GM21423 (cell line): ENCODE measurements around the gene EPO.
"Not testable (repeated sequence)": the region's sequence is repeated elsewhere in the genome, so short reads cannot be mapped to it uniquely, and the experiment has no call there.

Source experiments
- ATAC-seq: cut with Tn5 transposase; IDR thresholded peaks from one replicate; pipeline ENCODE4 v1.9.1; 2021; ENCODE audit warnings: mild to moderate bottlenecking, moderate library complexity; ENCODE audit not compliant: unreplicated experiment

EPO gene

DNA sequence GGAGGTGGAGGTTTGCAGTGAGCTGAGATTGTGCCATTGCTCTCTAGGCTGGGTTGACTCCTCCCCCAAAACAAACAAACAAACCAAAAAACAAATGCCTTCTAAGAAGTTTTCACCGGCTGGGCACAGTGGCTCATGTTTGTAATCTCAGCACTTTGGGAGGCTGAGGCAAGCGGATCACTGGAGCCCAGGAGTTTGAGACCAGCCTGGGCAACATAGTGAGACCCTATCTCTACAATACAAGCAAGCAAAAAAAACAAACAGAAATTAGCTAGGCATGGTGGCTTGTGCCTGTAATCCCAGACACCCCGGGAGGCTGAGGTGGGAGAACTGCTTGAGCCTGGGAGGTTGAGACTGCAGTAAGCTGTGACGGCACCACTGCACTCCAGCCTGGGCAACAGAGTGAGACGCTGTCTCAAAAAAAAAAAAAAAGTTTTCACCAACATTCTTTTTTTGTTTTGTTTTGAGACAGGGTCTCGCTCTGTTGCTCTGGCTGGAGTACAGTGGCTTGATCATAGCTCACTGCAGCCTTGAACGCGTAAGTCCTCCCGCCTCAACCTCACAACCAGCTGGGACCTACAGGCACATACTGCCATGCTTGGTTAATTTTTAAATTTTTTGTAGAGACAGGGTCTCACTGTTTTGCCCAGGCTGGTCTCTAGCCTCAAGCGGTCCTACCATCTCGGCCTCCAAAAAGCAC is 11.8 kb downstream of the EPO start:
- ATAC-seq, result no peak

DNA sequence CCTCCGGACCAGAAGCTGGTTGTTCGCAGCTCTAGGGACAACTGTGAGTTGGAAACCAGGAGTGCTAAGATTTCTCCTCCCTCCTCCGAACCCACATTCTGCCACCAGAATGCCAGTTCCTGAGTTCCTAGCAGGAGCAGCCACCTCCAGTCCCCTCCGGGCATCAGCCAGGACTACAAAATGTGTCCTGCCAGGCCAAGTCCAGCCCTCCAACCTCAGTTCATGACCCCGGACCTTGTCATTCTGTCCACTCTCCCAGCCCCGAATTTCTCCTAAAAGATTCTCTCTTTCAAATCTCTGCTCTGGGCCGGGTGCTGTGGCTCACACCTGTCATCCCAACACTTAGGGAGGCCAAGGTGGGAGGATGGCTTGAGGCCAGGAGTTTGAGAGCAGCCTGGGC is 15.5 kb downstream of the EPO start:
- no peak for ATAC-seq

DNA sequence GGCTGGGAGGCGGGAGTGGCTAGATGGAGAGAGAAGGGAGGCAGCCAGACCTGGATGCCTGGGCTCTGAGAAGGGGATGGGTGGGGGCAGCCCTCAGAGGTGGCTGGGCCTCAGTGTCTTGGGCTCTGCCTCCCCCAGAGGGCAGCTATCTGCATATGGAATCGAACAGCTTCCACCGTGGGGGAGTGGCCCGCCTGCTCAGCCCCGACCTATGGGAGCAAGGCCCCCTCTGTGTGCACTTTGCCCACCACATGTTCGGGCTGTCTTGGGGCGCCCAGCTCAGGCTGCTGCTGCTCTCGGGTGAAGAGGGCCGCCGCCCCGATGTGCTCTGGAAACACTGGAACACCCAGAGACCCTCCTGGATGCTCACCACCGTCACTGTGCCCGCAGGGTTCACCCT is 16.4 kb downstream of the EPO start:
- ATAC-seq, result no peak

DNA sequence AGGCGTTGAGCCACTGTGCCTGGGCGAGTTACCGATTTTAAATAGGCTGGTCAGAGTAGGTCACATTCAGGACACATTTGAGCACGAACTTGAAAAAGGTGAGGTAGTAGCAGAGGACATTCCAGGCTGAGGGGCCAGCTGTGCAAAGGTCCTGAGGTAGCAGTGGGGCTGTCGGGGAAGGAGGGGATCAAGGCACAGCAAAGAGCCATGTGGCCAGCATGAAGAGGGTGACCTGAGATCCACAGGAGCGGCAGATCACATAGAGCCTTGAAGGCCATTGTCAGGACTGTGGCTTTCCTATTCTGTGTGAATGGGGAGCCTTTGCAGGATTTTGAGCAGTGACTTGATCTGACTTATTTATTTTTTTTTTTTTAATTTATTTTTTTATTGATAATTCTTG is 19.7 kb downstream of the EPO start:
- no peak for ATAC-seq

DNA sequence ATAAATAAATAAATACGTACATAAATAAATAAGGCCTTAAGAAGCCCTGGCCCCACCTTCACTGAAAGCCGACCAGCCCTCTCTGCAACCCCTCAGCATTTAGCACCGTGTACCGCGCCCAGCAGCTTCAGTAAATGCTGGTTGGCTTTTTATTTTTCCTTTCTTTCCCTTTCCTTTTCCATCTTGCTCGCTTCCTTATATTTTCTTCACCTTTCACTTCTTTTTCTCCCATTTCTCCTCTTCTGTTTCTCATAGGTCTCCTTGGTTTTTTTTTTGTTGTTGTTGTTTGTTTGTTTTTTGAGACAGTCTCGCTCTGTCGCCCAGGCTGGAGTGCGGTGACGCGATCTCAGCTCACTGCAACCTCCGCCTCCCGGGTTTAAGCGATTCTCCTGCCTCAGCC is 24.3 kb downstream of the EPO start:
- no peak for ATAC-seq

DNA sequence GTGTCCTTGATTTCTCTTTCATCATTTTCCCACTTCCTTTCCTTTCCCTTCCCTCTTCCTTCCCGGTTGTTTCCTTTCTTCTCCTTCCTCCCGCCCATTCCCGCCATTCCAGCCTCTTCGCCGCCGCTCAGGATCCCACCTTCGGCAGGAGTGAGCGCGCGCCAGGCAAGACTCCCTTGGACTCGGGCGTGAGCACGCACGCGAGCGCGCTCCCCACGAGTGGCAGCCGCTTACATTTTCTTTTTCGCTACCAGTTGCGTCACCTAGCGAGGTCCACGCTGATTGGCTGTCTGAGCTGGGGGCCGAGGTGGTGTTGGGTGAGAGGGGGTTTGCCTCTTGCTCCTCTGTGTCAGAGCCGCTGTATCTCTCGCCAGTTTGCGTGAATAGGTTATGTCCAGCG is 24.9 kb downstream of the EPO start:
- no peak for ATAC-seq

DNA sequence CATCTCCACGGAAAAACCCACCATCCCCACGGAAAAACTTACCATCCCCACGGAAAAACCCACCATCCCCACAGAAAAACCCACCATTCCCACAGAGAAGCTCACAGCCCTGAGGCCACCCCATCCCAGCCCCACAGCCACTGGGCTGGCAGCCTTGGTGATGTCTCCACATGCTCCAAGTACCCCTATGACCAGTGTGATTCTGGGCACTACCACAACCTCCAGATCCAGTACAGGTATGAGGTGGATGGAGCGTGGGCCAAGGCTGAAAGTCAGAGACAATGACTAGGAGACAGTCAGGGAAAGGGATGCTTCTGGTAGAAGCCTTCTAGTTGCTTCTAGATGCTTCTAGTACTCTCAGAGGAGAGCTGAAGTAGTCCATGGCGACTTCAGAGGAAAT is 32.7 kb downstream of the EPO start:
- no peak for ATAC-seq

DNA sequence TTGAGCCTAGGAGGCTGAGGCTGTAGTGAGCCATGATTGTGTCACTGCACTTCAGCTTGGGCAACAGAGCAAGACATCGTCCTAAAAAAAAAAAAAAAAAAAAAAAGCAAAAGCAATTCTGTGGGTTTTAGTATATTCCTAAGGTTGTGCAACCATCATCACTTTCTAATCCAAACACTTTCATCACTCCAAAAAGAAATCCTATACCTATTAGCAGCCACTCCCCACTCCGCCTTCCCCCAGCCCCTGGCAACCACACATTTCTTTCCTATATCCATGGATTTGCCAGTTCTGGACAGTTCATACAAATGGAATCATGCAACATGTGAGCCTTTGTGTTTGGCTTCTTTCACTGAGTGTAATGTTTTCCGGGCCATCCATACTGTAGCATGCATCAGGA is 33.5 kb downstream of the EPO start:
- ATAC-seq, result no peak

DNA sequence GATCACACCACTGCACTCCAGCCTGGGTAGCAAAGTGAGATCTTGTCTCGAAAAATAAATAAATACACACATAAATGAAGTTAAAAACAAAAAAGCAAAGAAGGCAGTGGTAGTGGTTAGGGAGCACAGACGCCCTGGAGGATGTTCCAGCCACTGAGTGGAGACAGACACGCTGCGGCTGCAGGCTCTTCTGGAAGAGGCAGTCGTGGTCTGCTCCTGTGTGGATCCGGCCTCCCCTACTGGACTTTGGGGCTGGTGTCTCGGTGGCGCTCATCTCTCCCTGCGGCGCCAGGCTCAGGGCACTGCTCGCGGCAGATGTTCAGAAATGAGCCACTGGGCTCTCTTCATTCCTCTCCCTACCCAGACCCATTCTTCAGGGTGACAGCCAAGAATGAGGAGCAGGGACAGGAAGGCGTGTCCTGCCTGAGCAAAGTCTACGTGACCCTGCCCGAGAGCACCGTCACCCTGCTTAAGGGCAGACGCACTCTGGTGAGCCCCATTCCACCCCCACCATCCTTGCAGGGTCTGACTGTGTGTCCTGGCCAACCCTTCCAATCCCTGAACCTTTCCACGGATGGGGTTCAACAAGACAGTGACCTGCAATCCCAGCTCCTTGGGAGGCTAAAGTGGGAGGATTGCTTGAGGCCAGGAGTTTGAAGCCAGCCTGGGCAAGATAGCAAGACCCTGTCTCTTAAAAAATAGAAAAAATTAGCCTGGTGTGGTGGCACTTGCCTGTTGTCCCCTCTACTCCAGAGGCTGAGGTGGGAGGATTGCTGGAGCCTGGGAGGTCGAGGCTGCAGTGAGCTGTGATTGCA is 39.3 kb downstream of the EPO start:
- no peak for ATAC-seq

DNA sequence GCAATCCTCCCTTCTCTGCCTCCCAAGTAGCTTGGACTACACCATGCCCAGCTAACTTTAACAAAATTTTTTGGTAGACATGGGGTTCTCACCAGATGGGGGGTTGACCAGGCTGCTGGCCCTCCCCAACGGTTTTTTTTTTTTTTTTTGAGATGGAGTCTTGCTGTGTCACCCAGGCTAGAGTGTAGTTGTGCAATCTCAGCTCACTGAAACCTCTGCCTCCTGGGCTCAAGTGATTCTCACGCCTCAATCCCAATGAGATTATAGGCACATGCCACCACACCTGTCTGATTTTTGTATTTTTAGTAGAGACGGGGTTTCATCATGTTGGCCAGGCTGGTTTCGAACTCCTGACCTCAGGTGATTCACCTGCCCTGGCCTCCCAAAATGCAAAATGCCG is 42.6 kb downstream of the EPO start:
- not testable (repeated sequence) for ATAC-seq

DNA sequence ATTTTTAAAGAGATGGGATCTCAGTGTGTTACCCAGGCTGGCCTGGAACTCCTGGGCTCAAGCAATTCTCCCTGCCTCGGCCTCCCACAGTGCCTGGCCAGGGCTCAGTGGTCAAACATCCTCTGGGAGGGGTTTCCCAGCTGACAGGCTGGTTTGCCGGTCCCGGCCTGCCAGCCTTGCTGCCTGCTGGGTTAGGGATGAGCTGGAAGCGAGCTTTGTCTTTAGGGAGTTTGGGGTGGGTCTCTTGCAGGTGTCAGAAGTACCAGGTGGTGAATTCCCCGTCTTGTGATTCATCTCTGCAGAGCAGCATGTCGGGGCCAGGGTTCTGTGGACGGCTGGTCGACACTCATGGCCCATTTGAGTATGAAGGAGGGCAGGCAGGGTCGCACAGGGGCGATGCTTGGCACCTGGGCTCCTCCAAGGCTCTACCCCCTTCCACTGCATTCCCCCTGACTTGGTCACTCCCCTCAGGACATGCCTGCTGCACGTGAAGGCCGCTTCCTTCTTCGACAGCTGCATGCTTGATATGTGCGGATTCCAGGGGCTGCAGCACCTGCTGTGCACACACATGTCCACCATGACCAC is 43.4 kb downstream of the EPO start:
- no peak for ATAC-seq

DNA sequence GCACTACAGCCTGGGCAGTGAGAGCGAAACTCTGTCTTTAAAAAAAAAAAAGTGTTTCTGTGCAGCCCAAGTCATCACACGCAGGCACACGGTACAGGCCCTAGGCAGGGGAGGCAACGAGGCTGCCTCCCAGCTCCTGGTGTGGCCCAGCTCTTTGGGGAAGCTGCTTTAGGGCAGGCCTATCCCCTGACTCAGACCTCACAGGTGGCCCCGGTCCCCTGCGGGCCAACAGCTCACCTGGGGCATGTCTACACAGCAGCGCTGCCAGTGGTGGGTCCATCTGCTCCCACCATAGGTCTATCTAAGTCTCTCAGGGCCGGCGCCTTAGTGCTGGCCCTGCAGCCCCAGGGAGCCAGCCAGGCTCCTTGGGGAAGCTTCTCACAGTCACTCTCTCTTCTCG is 44.6 kb downstream of the EPO start:
- ATAC-seq, result no peak

DNA sequence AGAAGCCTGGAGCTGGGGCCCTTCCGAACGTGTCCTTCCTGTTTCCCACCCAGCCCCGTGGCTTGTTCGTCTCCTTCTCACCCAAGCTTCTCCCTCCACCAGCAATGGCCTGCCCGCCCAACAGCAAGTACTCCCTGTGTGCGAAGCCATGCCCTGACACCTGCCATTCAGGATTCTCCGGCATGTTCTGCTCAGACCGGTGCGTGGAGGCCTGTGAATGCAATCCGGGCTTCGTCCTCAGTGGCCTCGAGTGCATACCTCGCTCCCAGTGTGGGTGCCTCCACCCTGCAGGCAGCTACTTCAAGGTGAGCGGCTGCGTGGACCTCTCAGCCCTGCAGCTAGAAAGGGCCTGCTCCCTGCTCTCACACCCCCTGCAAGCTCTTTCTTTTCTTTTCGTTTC is 45.0 kb downstream of the EPO start:
- no peak for ATAC-seq

DNA sequence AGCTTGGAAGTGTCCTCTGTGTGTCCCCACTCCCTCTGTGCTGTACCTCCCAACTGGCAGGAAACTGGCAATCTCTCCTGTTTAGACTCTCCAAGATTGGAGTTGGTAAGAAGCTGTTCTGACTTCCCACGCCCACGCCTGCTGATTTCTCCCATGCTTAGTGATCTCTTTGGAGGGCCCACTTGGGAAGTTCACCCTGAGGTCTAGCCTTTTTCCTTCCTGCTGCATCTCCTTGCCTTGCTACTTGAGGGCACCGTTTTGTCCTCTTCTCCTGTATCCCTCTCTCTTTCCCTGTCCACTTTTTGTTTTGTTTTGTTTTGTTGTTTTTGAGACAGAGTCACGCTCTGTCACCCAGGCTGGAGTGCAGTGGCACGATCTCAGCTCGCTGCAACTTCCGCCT is 48.5 kb downstream of the EPO start:
- no peak for ATAC-seq
